ENCODE results near the gene TRPM3. TPM values are rescaled to one million over a fixed set of nuclear protein-coding genes. Genes with fewer than 3 reads are reported as not detected.

The TRPM3 gene
- total and polyA plus RNA-seq, 4 donors = 0.07 to 0.89 (median 0.67) TPM

DNA sequence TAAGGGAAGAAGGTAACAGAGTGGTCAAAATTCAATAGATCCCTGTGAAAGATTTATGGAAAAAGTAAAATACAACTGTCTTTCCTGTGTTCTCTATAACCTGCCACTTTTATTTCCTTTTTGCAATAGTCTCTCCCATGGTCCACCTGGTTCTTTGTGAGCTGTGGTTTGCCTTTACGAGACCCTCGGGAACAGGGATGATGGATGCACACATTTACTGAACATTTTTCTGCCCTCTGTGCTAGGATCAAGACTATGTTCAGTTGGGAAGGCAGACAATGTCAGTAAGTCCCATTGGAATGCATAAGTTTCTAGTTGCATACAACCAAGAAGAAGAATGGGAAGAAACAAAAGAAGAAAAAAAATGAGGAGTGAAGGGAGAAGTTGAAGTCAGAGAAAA, 281.2 kb downstream of the TRPM3 start:
- H3K4me3 ChIP-seq (ENCODE audit: low read depth in 1 of 3, low read length in 3 of 3) = no peak overlapping the region
- no peaks in the 10 kb centered on the region for H3K27me3 ChIP-seq (ENCODE audit: control insufficient read depth in 4 of 4, insufficient read depth in 4 of 4, low read length in 3 of 4)
- H3K9ac ChIP-seq (ENCODE audit: low read depth in 1 of 2, low read length in 2 of 2) = no peak overlapping the region
- no peaks in the 10 kb centered on the region for H3K9me3 ChIP-seq (ENCODE audit: control insufficient read depth in 4 of 4, low read length in 3 of 4)
- DNase-seq (ENCODE audit: low spot score) = no peak
- H3K27ac ChIP-seq (ENCODE audit: low read depth in 1 of 2, low read length in 2 of 2) = no peak overlapping the region
- H3K36me3 ChIP-seq (ENCODE audit: control insufficient read depth in 4 of 4, insufficient read depth in 3 of 4, low read depth in 1 of 4, low read length in 3 of 4) = no peaks in the 10 kb centered on the region
- no peak for TF ChIP-seq RXRA (IDR thresholded peaks at IDR 0.05)
- TF ChIP-seq FOXA2 (IDR thresholded peaks at IDR 0.05) = no peak
- no peak for TF ChIP-seq TAF1 (conservative IDR thresholded peaks at IDR 0.05)
- no peak for TF ChIP-seq HNF4G (IDR thresholded peaks at IDR 0.05)
- TF ChIP-seq, protein P1, sequence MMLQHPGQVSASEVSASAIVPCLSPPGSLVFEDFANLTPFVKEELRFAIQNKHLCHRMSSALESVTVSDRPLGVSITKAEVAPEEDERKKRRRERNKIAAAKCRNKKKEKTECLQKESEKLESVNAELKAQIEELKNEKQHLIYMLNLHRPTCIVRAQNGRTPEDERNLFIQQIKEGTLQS (IDR thresholded peaks at IDR 0.05) = no peak
- TF ChIP-seq, protein P2, sequence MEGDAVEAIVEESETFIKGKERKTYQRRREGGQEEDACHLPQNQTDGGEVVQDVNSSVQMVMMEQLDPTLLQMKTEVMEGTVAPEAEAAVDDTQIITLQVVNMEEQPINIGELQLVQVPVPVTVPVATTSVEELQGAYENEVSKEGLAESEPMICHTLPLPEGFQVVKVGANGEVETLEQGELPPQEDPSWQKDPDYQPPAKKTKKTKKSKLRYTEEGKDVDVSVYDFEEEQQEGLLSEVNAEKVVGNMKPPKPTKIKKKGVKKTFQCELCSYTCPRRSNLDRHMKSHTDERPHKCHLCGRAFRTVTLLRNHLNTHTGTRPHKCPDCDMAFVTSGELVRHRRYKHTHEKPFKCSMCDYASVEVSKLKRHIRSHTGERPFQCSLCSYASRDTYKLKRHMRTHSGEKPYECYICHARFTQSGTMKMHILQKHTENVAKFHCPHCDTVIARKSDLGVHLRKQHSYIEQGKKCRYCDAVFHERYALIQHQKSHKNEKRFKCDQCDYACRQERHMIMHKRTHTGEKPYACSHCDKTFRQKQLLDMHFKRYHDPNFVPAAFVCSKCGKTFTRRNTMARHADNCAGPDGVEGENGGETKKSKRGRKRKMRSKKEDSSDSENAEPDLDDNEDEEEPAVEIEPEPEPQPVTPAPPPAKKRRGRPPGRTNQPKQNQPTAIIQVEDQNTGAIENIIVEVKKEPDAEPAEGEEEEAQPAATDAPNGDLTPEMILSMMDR (IDR thresholded peaks at IDR 0.05; ENCODE audit: low read depth, low read length, missing input control) = no peak
- TF ChIP-seq, protein P3, sequence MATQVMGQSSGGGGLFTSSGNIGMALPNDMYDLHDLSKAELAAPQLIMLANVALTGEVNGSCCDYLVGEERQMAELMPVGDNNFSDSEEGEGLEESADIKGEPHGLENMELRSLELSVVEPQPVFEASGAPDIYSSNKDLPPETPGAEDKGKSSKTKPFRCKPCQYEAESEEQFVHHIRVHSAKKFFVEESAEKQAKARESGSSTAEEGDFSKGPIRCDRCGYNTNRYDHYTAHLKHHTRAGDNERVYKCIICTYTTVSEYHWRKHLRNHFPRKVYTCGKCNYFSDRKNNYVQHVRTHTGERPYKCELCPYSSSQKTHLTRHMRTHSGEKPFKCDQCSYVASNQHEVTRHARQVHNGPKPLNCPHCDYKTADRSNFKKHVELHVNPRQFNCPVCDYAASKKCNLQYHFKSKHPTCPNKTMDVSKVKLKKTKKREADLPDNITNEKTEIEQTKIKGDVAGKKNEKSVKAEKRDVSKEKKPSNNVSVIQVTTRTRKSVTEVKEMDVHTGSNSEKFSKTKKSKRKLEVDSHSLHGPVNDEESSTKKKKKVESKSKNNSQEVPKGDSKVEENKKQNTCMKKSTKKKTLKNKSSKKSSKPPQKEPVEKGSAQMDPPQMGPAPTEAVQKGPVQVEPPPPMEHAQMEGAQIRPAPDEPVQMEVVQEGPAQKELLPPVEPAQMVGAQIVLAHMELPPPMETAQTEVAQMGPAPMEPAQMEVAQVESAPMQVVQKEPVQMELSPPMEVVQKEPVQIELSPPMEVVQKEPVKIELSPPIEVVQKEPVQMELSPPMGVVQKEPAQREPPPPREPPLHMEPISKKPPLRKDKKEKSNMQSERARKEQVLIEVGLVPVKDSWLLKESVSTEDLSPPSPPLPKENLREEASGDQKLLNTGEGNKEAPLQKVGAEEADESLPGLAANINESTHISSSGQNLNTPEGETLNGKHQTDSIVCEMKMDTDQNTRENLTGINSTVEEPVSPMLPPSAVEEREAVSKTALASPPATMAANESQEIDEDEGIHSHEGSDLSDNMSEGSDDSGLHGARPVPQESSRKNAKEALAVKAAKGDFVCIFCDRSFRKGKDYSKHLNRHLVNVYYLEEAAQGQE (IDR thresholded peaks at IDR 0.05) = no peak
- TF ChIP-seq JUND (IDR thresholded peaks at IDR 0.05) = no peak
- TF ChIP-seq, protein P4, sequence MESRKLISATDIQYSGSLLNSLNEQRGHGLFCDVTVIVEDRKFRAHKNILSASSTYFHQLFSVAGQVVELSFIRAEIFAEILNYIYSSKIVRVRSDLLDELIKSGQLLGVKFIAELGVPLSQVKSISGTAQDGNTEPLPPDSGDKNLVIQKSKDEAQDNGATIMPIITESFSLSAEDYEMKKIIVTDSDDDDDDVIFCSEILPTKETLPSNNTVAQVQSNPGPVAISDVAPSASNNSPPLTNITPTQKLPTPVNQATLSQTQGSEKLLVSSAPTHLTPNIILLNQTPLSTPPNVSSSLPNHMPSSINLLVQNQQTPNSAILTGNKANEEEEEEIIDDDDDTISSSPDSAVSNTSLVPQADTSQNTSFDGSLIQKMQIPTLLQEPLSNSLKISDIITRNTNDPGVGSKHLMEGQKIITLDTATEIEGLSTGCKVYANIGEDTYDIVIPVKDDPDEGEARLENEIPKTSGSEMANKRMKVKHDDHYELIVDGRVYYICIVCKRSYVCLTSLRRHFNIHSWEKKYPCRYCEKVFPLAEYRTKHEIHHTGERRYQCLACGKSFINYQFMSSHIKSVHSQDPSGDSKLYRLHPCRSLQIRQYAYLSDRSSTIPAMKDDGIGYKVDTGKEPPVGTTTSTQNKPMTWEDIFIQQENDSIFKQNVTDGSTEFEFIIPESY (IDR thresholded peaks at IDR 0.05) = no peak
- TF ChIP-seq NR2F2 (IDR thresholded peaks at IDR 0.05) = no peak
- no peak for TF ChIP-seq EGR1 (IDR thresholded peaks at IDR 0.05; ENCODE audit: low read depth in 2 of 2)
- no peak for TF ChIP-seq FOXA1 (IDR thresholded peaks at IDR 0.05)
- no peak for TF ChIP-seq HNF4A (conservative IDR thresholded peaks at IDR 0.05)
- TF ChIP-seq, protein P5, sequence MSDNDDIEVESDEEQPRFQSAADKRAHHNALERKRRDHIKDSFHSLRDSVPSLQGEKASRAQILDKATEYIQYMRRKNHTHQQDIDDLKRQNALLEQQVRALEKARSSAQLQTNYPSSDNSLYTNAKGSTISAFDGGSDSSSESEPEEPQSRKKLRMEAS (IDR thresholded peaks at IDR 0.05) = no peak
- no peak for TF ChIP-seq SP1 (IDR thresholded peaks at IDR 0.05)
- no peak for TF ChIP-seq RAD21 (IDR thresholded peaks at IDR 0.05)
- TF ChIP-seq YY1 (IDR thresholded peaks at IDR 0.05) = no peak
- no peak for TF ChIP-seq GABPA (IDR thresholded peaks at IDR 0.05 in 1 of 2, conservative IDR thresholded peaks at IDR 0.05 in 1 of 2)
- H3K4me1 ChIP-seq (ENCODE audit: control insufficient read depth in 4 of 4, insufficient read depth in 4 of 4, low read length in 3 of 4) = no peaks in the 10 kb centered on the region
- WGBS = 80% methylated on average over 2 of the region's 2 CpGs

Data from liver (tissue), 9 donors.